ENCODE data around the gene SCGB1D1. TPM values are rescaled to one million over a fixed set of nuclear protein-coding genes. Genes with fewer than 3 reads are reported as not detected.

Gene SCGB1D1
- total RNA-seq, 4 donors from 2014 or later, result not detected

DNA sequence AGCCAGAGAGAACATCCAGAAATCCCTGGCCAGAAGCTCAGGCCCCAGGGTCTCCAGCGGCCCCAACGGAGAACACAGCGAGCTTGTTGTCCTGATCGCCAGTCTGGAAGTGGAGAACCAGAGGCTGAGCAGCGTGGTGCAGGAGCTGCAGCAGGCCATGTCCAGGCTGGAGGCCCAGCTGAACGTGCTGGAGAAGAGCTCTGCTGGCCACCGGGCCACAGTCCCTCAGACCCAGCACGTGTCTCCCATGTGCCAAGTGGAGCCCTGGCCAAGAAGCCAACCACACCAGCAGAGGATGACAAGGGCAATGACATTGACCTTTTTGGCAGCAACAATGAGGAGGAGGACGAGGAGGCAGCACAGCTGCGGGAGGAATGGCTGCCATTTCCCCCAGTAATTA lies 20.6 kb upstream of the SCGB1D1 start:
- Histone ChIP-seq H3K4me1 (no peaks in the 10 kb centered on the region), H3K9me3 (no peaks in the 10 kb centered on the region), H3K27ac (no peak overlapping the region), H3K27me3 (no peaks in the 10 kb centered on the region), H3K36me3 (no peaks in the 10 kb centered on the region), H3K4me3 (no peak overlapping the region)
- no peak for TF ChIP-seq CTCF (IDR thresholded peaks at IDR 0.05)
- no peak for TF ChIP-seq POLR2A (IDR thresholded peaks at IDR 0.05)
- DNase-seq, result no peak

DNA sequence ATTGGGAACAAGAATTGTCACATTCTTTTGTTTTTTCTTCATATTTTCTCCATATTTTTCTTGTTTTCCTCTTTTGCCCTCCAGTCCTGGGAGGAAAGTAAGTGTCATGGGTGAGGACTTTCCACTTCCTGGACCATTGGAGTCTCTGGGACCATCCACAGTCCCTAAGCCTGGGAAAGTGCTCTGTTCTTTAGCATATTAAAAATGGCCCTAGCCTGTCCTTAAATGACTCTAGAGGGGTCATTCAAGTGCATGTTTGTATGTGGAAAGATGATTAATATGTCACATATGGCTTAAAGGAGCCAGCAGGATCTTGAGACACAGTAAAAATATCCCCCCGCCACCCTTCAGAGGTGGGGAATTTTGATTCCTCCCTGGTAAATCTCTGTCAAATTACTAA lies 20.1 kb upstream of the SCGB1D1 start:
- Histone ChIP-seq H3K4me3 (no peak overlapping the region), H3K27me3 (no peaks in the 10 kb centered on the region), H3K4me1 (no peaks in the 10 kb centered on the region), H3K9me3 (no peaks in the 10 kb centered on the region), H3K36me3 (no peaks in the 10 kb centered on the region), H3K27ac (no peak overlapping the region)
- TF ChIP-seq POLR2A (IDR thresholded peaks at IDR 0.05) (no peak), CTCF (IDR thresholded peaks at IDR 0.05) (no peak)
- DNase-seq, result no peak

DNA sequence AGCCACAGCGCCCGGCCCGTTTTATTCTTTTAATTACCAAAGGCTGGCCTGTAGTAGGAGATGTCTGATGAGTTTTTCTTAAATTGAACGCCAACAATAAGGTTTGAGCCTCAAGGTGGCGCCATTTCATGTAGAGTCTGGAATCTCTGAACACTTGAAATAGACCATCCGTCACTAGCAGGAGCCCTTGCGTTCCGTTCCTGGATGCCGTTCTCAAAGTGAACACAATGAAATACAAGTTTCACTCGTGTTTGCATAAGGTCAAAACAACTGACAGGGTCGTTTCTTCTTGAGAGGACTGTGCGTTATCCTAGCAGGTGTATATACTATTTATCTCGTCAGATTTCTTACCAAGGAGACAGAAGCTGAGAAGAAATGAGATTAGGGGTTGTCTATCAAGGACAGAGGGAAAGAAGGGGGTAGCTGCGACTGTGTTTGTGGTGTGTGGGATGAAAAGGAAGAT lies 18.7 kb upstream of the SCGB1D1 start:
- Histone ChIP-seq H3K36me3 (no peaks in the 10 kb centered on the region), H3K4me3 (no peak overlapping the region), H3K4me1 (no peaks in the 10 kb centered on the region), H3K27me3 (no peaks in the 10 kb centered on the region), H3K9me3 (no peaks in the 10 kb centered on the region), H3K27ac (no peak overlapping the region)
- no peak for TF ChIP-seq POLR2A (IDR thresholded peaks at IDR 0.05)
- TF ChIP-seq CTCF (IDR thresholded peaks at IDR 0.05), result peak in 5 of 6 experiments; percentile 18 to 80 (median 73)
- peak in 2 of 3 donors; percentile 67 to 91 for DNase-seq

DNA sequence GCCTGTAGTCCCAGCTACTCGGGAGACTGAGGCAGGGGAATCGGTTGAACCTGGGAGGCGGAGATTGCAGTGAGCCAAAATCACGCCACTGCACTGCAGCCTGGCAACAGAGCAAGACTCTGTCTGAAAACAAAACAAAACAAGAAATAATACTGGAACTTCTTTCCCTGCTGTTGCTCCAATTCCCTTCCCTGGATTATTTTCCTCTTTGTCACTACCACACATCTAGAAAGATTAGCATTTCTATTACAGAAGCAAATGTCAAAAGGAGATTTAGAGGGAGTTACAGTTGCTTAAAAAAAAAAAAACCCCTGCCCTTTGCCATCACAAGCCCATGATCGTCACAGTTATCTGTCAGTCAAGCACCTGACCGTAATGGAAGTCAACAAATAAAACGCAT lies 17.7 kb upstream of the SCGB1D1 start:
- Histone ChIP-seq H3K4me1 (no peaks in the 10 kb centered on the region), H3K36me3 (no peaks in the 10 kb centered on the region), H3K27me3 (no peaks in the 10 kb centered on the region), H3K4me3 (no peak overlapping the region), H3K9me3 (no peaks in the 10 kb centered on the region), H3K27ac (no peak overlapping the region)
- no peak for TF ChIP-seq CTCF (IDR thresholded peaks at IDR 0.05)
- TF ChIP-seq POLR2A (IDR thresholded peaks at IDR 0.05), result no peak
- DNase-seq, result no peak

- Histone ChIP-seq H3K36me3 (no peaks in the 10 kb centered on the region), H3K27me3 (no peaks in the 10 kb centered on the region), H3K27ac (no peak overlapping the region), H3K4me3 (no peak overlapping the region), H3K4me1 (no peaks in the 10 kb centered on the region), H3K9me3 (no peaks in the 10 kb centered on the region)
- DNase-seq, result no peak
- TF ChIP-seq POLR2A (IDR thresholded peaks at IDR 0.05) (no peak), CTCF (IDR thresholded peaks at IDR 0.05) (no peak)
Measured at GRCh38 chr11:62176766-62177165, 13.2 kb upstream of the SCGB1D1 start.

GRCh38 chr11:62179995-62180394 lies 10.0 kb upstream of the SCGB1D1 start:
- H3K27me3 ChIP-seq, result no peaks in the 10 kb centered on the region
- TF ChIP-seq POLR2A (IDR thresholded peaks at IDR 0.05), result no peak
- no peaks in the 10 kb centered on the region for H3K36me3 ChIP-seq
- no peaks in the 10 kb centered on the region for H3K9me3 ChIP-seq
- no peak for DNase-seq
- no peak overlapping the region for H3K4me3 ChIP-seq
- H3K27ac ChIP-seq, result no peak overlapping the region
- no peaks in the 10 kb centered on the region for H3K4me1 ChIP-seq

Data from Peyer's patch (tissue), 4 donors.